Fibroblast of skin of scalp (primary cell): Measurements from ENCODE around the gene TTLL13.
"Not testable (repeated sequence)": the region's sequence is repeated elsewhere in the genome, so short reads cannot be mapped to it uniquely, and the experiment has no call there.

Source experiments
- DNase-seq: peaks from one replicate; pipeline ENCODE4 v3.0.0-alpha.2; 2013

Gene TTLL13

GRCh38 chr15:90286678-90287077, 37.3 kb downstream of the TTLL13 start:
- peak; percentile 68 for DNase-seq

GRCh38 chr15:90287101-90287500, 37.7 kb downstream of the TTLL13 start:
- DNase-seq, result no peak

- DNase-seq, result no peak
These were observed 38.6 kb downstream of the TTLL13 start for GRCh38 chr15:90287946-90288345.

GRCh38 chr15:90291679-90292356, 42.5 kb downstream of the TTLL13 start:
- DNase-seq, result no peak

GRCh38 chr15:90293040-90293810, 43.9 kb downstream of the TTLL13 start:
- peak; percentile 49 for DNase-seq

GRCh38 chr15:90294159-90294558, 44.8 kb downstream of the TTLL13 start:
- no peak for DNase-seq

- DNase-seq, result no peak
These were observed 45.4 kb downstream of the TTLL13 start for GRCh38 chr15:90294601-90295269.

- DNase-seq, result no peak
These were observed 45.9 kb downstream of the TTLL13 start for GRCh38 chr15:90295270-90295648.

- peak; percentile 32 for DNase-seq
These were observed 47.0 kb downstream of the TTLL13 start for GRCh38 chr15:90296316-90296884.

- no peak for DNase-seq
These were observed 47.7 kb downstream of the TTLL13 start for GRCh38 chr15:90297021-90297420.

GRCh38 chr15:90300541-90300940, 51.2 kb downstream of the TTLL13 start:
- DNase-seq, result no peak

GRCh38 chr15:90300988-90301706, 51.8 kb downstream of the TTLL13 start:
- peak; percentile 63 for DNase-seq

GRCh38 chr15:90301707-90302300, 52.4 kb downstream of the TTLL13 start:
- no peak for DNase-seq

GRCh38 chr15:90305355-90305754, 56.0 kb downstream of the TTLL13 start:
- not testable (repeated sequence) for DNase-seq

- DNase-seq, result no peak
These were observed 56.6 kb downstream of the TTLL13 start for GRCh38 chr15:90305932-90306331.

- no peak for DNase-seq
These were observed 57.2 kb downstream of the TTLL13 start for GRCh38 chr15:90306560-90306959.

- no peak for DNase-seq
These were observed 58.3 kb downstream of the TTLL13 start for GRCh38 chr15:90307661-90308060.

GRCh38 chr15:90309020-90309419, 59.7 kb downstream of the TTLL13 start:
- no peak for DNase-seq
